Measurements from ENCODE around the gene TSR3.
A peak's percentile ranks its signal among the peaks of the same experiment; 100 is the strongest.

Gene TSR3

GRCh38 chr16:1343428-1344242 is 8.0 kb downstream of the TSR3 start:
- Histone ChIP-seq H3K27me3 (ENCODE audit: insufficient read depth, poor library complexity, severe bottlenecking) (no peaks in the 10 kb centered on the region), H3K36me3 (ENCODE audit: low read depth) (no peaks in the 10 kb centered on the region), H3K9me3 (ENCODE audit: severe bottlenecking) (no peaks in the 10 kb centered on the region), H3K4me3 (ENCODE audit: severe bottlenecking) (no peak overlapping the region), H3K27ac (ENCODE audit: poor library complexity, severe bottlenecking) (no peak overlapping the region), H3K4me1 (ENCODE audit: insufficient read depth, poor library complexity, severe bottlenecking) (no peaks in the 10 kb centered on the region)
- DNase-seq (ENCODE audit: low spot score) (no peak), ATAC-seq (ENCODE audit: low read depth) (no peak)
- TF ChIP-seq, protein P1, sequence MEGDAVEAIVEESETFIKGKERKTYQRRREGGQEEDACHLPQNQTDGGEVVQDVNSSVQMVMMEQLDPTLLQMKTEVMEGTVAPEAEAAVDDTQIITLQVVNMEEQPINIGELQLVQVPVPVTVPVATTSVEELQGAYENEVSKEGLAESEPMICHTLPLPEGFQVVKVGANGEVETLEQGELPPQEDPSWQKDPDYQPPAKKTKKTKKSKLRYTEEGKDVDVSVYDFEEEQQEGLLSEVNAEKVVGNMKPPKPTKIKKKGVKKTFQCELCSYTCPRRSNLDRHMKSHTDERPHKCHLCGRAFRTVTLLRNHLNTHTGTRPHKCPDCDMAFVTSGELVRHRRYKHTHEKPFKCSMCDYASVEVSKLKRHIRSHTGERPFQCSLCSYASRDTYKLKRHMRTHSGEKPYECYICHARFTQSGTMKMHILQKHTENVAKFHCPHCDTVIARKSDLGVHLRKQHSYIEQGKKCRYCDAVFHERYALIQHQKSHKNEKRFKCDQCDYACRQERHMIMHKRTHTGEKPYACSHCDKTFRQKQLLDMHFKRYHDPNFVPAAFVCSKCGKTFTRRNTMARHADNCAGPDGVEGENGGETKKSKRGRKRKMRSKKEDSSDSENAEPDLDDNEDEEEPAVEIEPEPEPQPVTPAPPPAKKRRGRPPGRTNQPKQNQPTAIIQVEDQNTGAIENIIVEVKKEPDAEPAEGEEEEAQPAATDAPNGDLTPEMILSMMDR (IDR thresholded peaks at IDR 0.05; ENCODE audit: poor library complexity, severe bottlenecking): no peak

GRCh38 chr16:1342526-1343427 is 8.9 kb downstream of the TSR3 start:
- DNase-seq (ENCODE audit: low spot score) (peak; percentile 98), ATAC-seq (ENCODE audit: low read depth) (peak; percentile 94)
- no peak overlapping the region for H3K4me3 ChIP-seq (ENCODE audit: severe bottlenecking)
- H3K36me3 ChIP-seq (ENCODE audit: low read depth): no peaks in the 10 kb centered on the region
- no peaks in the 10 kb centered on the region for H3K4me1 ChIP-seq (ENCODE audit: insufficient read depth, poor library complexity, severe bottlenecking)
- H3K9me3 ChIP-seq (ENCODE audit: severe bottlenecking): no peaks in the 10 kb centered on the region
- TF ChIP-seq, protein P1 (IDR thresholded peaks at IDR 0.05; ENCODE audit: poor library complexity, severe bottlenecking): no peak
- H3K27ac ChIP-seq (ENCODE audit: poor library complexity, severe bottlenecking): no peak overlapping the region
- H3K27me3 ChIP-seq (ENCODE audit: insufficient read depth, poor library complexity, severe bottlenecking): no peaks in the 10 kb centered on the region

DNA sequence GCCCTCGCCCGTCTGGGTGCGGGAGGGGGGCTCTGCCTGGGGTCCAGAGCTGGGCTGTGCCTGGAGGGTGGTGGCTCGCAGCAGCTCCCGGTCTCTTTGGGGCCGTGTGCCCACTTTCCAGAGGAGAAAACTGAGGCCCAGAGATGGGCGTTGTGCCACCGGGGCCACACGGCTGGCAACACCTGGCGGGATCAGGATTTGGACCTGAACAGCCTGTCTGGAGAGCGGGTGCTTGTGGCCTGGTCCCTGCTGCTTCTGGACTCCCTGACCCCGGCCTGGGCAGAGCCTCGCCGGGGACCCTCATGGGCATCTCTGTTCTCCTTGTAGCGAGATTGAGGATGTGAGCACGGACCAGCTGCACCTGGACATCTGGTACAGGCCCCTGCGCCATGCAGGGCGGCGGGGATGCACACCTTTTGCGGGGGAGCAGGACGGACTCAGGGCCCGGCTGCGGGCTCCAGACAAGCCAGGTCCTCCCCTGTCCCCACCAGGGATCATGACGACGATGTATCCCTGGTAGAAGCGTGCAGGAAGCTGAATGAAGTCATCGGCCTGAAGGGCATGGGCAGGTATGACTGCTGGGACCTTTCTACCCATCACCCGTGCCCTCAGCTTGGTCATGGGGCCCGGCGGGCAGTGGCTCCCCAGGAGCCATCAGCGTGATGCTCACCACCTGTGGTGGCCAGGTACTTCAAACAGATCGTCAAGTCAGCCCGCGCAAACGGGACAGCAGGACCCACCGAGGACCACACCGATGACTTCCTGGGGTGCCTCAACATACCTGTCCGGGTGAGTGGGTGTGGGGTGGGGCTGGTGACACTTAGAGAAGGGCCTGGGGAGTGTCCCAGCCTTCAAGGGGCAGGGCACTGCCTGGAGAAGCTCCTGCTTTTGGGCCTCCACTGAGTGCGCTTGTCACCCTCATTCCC is 9.9 kb downstream of the TSR3 start:
- ATAC-seq (ENCODE audit: low read depth): no peak
- TF ChIP-seq, protein P1 (IDR thresholded peaks at IDR 0.05; ENCODE audit: poor library complexity, severe bottlenecking): no peak
- H3K27ac ChIP-seq (ENCODE audit: poor library complexity, severe bottlenecking): no peak overlapping the region
- H3K36me3 ChIP-seq (ENCODE audit: low read depth): no peaks in the 10 kb centered on the region
- DNase-seq (ENCODE audit: low spot score): no peak
- no peaks in the 10 kb centered on the region for H3K9me3 ChIP-seq (ENCODE audit: severe bottlenecking)
- H3K4me1 ChIP-seq (ENCODE audit: insufficient read depth, poor library complexity, severe bottlenecking): no peaks in the 10 kb centered on the region
- H3K27me3 ChIP-seq (ENCODE audit: insufficient read depth, poor library complexity, severe bottlenecking): no peaks in the 10 kb centered on the region
- no peak overlapping the region for H3K4me3 ChIP-seq (ENCODE audit: severe bottlenecking)

DNA sequence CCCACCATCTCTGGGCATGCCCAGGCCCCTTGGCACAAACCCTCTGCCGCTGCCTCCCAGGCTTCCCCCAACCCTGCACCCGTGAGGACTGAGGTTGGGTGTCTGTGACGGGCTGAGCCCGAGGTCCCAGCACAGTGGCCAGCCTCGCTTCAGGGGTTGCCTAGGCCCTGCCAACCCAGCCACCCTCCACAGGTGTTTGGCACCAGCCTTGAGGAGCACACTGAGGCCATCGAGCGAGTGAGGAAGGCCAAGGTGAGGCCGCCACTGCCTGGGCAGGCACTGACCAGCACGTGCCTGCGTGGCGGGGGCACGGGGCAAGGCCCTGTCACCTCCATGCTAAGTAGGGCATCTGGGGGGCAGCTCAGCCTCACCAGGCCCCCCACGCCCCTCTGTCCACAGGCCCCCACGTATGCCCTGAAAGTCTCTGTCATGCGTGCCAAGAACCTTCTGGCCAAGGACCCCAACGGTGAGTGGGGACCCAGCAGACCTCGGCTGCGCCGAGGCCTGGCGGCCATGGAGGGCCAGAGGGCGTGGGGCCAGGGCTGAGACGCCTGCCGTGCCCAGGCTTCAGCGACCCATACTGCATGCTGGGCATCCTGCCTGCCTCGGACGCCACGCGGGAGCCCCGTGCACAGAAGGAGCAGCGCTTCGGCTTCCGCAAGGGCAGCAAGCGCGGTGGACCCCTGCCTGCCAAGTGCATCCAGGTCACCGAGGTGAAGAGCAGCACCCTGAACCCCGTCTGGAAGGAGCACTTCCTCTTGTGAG is 10.8 kb downstream of the TSR3 start:
- DNase-seq (ENCODE audit: low spot score) (no peak), ATAC-seq (ENCODE audit: low read depth) (no peak)
- Histone ChIP-seq H3K27me3 (ENCODE audit: insufficient read depth, poor library complexity, severe bottlenecking) (peaks cover under 1% of the 10 kb centered on the region), H3K9me3 (ENCODE audit: severe bottlenecking) (no peaks in the 10 kb centered on the region), H3K4me3 (ENCODE audit: severe bottlenecking) (no peak overlapping the region), H3K36me3 (ENCODE audit: low read depth) (no peaks in the 10 kb centered on the region), H3K27ac (ENCODE audit: poor library complexity, severe bottlenecking) (no peak overlapping the region), H3K4me1 (ENCODE audit: insufficient read depth, poor library complexity, severe bottlenecking) (no peaks in the 10 kb centered on the region)
- TF ChIP-seq, protein P1 (IDR thresholded peaks at IDR 0.05; ENCODE audit: poor library complexity, severe bottlenecking): no peak

Measured in RWPE2 (cell line).